Memory B cell (primary cell): ENCODE results near the gene IGSF11.

Source experiments
- ATAC-seq: fragments of 150-1000 bp; cut with Tn5 transposase; 2 replicates; pipeline ENCODE4 v1.10.0; 2021; ENCODE audit warnings: low read depth, mild to moderate bottlenecking, moderate library complexity
- DNase-seq, 2 donors: peaks; one replicate each; pipeline ENCODE4 v3.0.0; 2022; ENCODE audit warnings: low spot score in 2 of 2
- H3K27ac Mint-ChIP-seq: one replicate; pipeline ENCODE4 v1.8.0; 2022; ENCODE audit warnings: mild to moderate bottlenecking, moderate library complexity, mixed read lengths
- H3K27me3 Mint-ChIP-seq: one replicate; pipeline ENCODE4 v1.8.0; 2022; ENCODE audit warnings: mixed read lengths
- H3K36me3 Mint-ChIP-seq: one replicate; pipeline ENCODE4 v1.8.0; 2022; ENCODE audit warnings: mild to moderate bottlenecking, mixed read lengths
- H3K4me1 Mint-ChIP-seq: one replicate; pipeline ENCODE4 v1.8.0; 2022; ENCODE audit warnings: mixed read lengths
- H3K4me3 Mint-ChIP-seq: one replicate; pipeline ENCODE4 v1.8.0; 2022; ENCODE audit warnings: mild to moderate bottlenecking, moderate library complexity, mixed read lengths
- H3K9me3 Mint-ChIP-seq: one replicate; pipeline ENCODE4 v1.8.0; 2022; ENCODE audit warnings: mixed read lengths

Gene IGSF11

GRCh38 chr3:119019767-119020518, 14.7 kb downstream of the IGSF11 start:
- H3K9me3 Mint-ChIP-seq = no peaks in the 10 kb centered on the region

GRCh38 chr3:119018690-119019463, 15.8 kb downstream of the IGSF11 start:
- no peaks in the 10 kb centered on the region for H3K9me3 Mint-ChIP-seq
- ATAC-seq = no peak
- no peaks in the 10 kb centered on the region for H3K4me1 Mint-ChIP-seq
- H3K27me3 Mint-ChIP-seq = peaks cover 11% of the 10 kb centered on the region
- no peaks in the 10 kb centered on the region for H3K36me3 Mint-ChIP-seq
- no peak overlapping the region for H3K27ac Mint-ChIP-seq
- H3K4me3 Mint-ChIP-seq = no peak overlapping the region
- DNase-seq = no peak

More at GRCh38 chr3:119019767-119020518, 14.7 kb downstream of the IGSF11 start:
- no peaks in the 10 kb centered on the region for H3K4me1 Mint-ChIP-seq
- no peak overlapping the region for H3K4me3 Mint-ChIP-seq
- DNase-seq = no peak
- peaks cover 11% of the 10 kb centered on the region for H3K27me3 Mint-ChIP-seq
- H3K36me3 Mint-ChIP-seq = no peaks in the 10 kb centered on the region
- ATAC-seq = no peak
- H3K27ac Mint-ChIP-seq = no peak overlapping the region

GRCh38 chr3:119015942-119016341, 18.7 kb downstream of the IGSF11 start:
- Mint-ChIP-seq H3K9me3 (no peaks in the 10 kb centered on the region), H3K4me3 (no peak overlapping the region), H3K4me1 (no peaks in the 10 kb centered on the region), H3K27me3 (peaks cover 17% of the 10 kb centered on the region), H3K27ac (no peak overlapping the region), H3K36me3 (no peaks in the 10 kb centered on the region)
- ATAC-seq (no peak), DNase-seq (no peak)

- Mint-ChIP-seq H3K36me3 (no peaks in the 10 kb centered on the region), H3K27ac (no peak overlapping the region), H3K27me3 (peaks cover 14% of the 10 kb centered on the region), H3K9me3 (no peaks in the 10 kb centered on the region), H3K4me1 (no peaks in the 10 kb centered on the region), H3K4me3 (no peak overlapping the region)
- no peak for DNase-seq
- ATAC-seq = no peak
Observed at GRCh38 chr3:119013951-119014350, 20.7 kb downstream of the IGSF11 start.

GRCh38 chr3:119011528-119011927, 23.1 kb downstream of the IGSF11 start:
- Mint-ChIP-seq H3K27me3 (peaks cover 17% of the 10 kb centered on the region), H3K4me3 (no peak overlapping the region), H3K27ac (no peak overlapping the region), H3K4me1 (no peaks in the 10 kb centered on the region), H3K9me3 (no peaks in the 10 kb centered on the region), H3K36me3 (peaks cover 2% of the 10 kb centered on the region)
- DNase-seq (no peak), ATAC-seq (no peak)

- Mint-ChIP-seq H3K9me3 (no peaks in the 10 kb centered on the region), H3K36me3 (no peaks in the 10 kb centered on the region), H3K27me3 (no peaks in the 10 kb centered on the region), H3K27ac (no peak overlapping the region), H3K4me3 (no peak overlapping the region), H3K4me1 (no peaks in the 10 kb centered on the region)
- ATAC-seq (no peak), DNase-seq (no peak)
Observed at GRCh38 chr3:118997190-118997589, 37.5 kb downstream of the IGSF11 start.

- Mint-ChIP-seq H3K4me3 (no peak overlapping the region), H3K27ac (no peak overlapping the region), H3K9me3 (no peaks in the 10 kb centered on the region), H3K27me3 (peaks cover 3% of the 10 kb centered on the region), H3K4me1 (no peaks in the 10 kb centered on the region), H3K36me3 (no peaks in the 10 kb centered on the region)
- no peak for DNase-seq
- no peak for ATAC-seq
Observed at GRCh38 chr3:118991775-118992174, 42.9 kb downstream of the IGSF11 start.

GRCh38 chr3:118990823-118991560, 43.7 kb downstream of the IGSF11 start:
- DNase-seq (no peak), ATAC-seq (no peak)
- no peaks in the 10 kb centered on the region for H3K4me1 Mint-ChIP-seq
- H3K9me3 Mint-ChIP-seq = no peaks in the 10 kb centered on the region
- H3K27me3 Mint-ChIP-seq = peaks cover 3% of the 10 kb centered on the region
- no peaks in the 10 kb centered on the region for H3K36me3 Mint-ChIP-seq
- no peak overlapping the region for H3K4me3 Mint-ChIP-seq
- no peak overlapping the region for H3K27ac Mint-ChIP-seq

- Mint-ChIP-seq H3K4me3 (no peak overlapping the region), H3K27ac (no peak overlapping the region), H3K9me3 (no peaks in the 10 kb centered on the region), H3K4me1 (no peaks in the 10 kb centered on the region), H3K36me3 (no peaks in the 10 kb centered on the region), H3K27me3 (peaks cover 5% of the 10 kb centered on the region)
- DNase-seq (no peak), ATAC-seq (no peak)
Observed at GRCh38 chr3:118988198-118989130, 46.2 kb downstream of the IGSF11 start.

GRCh38 chr3:118987477-118987876, 47.2 kb downstream of the IGSF11 start:
- H3K27ac Mint-ChIP-seq = no peak overlapping the region
- H3K9me3 Mint-ChIP-seq = no peaks in the 10 kb centered on the region
- no peak overlapping the region for H3K4me3 Mint-ChIP-seq
- no peaks in the 10 kb centered on the region for H3K36me3 Mint-ChIP-seq
- DNase-seq (no peak), ATAC-seq (no peak)
- H3K4me1 Mint-ChIP-seq = no peaks in the 10 kb centered on the region
- H3K27me3 Mint-ChIP-seq = peaks cover 5% of the 10 kb centered on the region

- peaks cover 7% of the 10 kb centered on the region for H3K27me3 Mint-ChIP-seq
- no peak overlapping the region for H3K27ac Mint-ChIP-seq
- DNase-seq (no peak), ATAC-seq (no peak)
- H3K36me3 Mint-ChIP-seq = no peaks in the 10 kb centered on the region
- H3K4me3 Mint-ChIP-seq = no peak overlapping the region
- H3K4me1 Mint-ChIP-seq = no peaks in the 10 kb centered on the region
- H3K9me3 Mint-ChIP-seq = no peaks in the 10 kb centered on the region
Observed at GRCh38 chr3:118986734-118987133, 47.9 kb downstream of the IGSF11 start.

GRCh38 chr3:118984699-118985098, 49.9 kb downstream of the IGSF11 start:
- no peak overlapping the region for H3K27ac Mint-ChIP-seq
- peaks cover 10% of the 10 kb centered on the region for H3K27me3 Mint-ChIP-seq
- H3K4me1 Mint-ChIP-seq = no peaks in the 10 kb centered on the region
- no peak for ATAC-seq
- no peak overlapping the region for H3K4me3 Mint-ChIP-seq
- no peaks in the 10 kb centered on the region for H3K36me3 Mint-ChIP-seq
- H3K9me3 Mint-ChIP-seq = no peaks in the 10 kb centered on the region
- no peak for DNase-seq

GRCh38 chr3:118981494-118982134, 53.0 kb downstream of the IGSF11 start:
- no peaks in the 10 kb centered on the region for H3K9me3 Mint-ChIP-seq
- H3K4me1 Mint-ChIP-seq = no peaks in the 10 kb centered on the region
- H3K27me3 Mint-ChIP-seq = peaks cover 16% of the 10 kb centered on the region
- DNase-seq (no peak), ATAC-seq (no peak)
- H3K4me3 Mint-ChIP-seq = no peak overlapping the region
- no peaks in the 10 kb centered on the region for H3K36me3 Mint-ChIP-seq
- H3K27ac Mint-ChIP-seq = no peak overlapping the region
